ENCODE measurements around the gene HAL.

HAL gene

GRCh38 chr12:95956557-95957145 is 39.5 kb downstream of the HAL start:
- Mint-ChIP-seq H3K9me3 (no peaks in the 10 kb centered on the region), H3K4me1 (no peaks in the 10 kb centered on the region), H3K27me3 (peaks cover 8% of the 10 kb centered on the region), H3K36me3 (no peaks in the 10 kb centered on the region), H3K27ac (no peak overlapping the region), H3K4me3 (no peak overlapping the region)
- no peak for DNase-seq
- CTCF ChIA-PET, result interaction anchor here (0.5 to 1.2 kb wide), 2 partner anchors 39 to 496 kb away, joined by 3 read pairs; no protein-coding TSS in a partner anchor

DNA sequence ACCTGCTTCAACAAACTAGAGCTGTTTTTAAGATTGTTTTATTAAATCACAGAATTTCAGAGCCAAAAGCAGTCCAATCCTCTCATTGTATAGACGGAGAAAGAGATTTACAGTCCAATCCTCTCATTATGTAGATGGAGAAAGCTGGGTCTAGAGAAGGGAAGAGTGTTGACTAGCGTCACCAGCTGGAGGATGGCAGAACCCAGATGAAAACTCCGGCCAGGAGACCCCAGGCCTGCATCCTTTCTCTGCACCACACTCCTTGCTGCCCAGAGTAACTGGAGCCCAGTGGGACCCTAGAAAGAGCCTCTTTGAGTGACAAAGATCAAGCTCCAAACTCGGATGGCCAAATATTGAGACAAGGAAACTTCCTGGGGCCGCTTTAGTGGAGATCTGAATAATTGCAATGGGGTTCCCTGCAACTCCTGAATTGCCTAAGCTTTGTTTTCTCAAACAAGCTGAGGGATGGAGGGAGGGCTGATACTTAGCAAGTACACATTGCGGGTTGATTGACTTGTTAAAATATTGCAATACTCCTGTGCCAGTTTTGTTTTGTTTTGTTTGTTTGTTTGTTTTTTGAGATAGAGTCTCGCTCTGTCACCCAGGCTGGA is 40.5 kb downstream of the HAL start:
- no peak overlapping the region for H3K27ac Mint-ChIP-seq
- CTCF ChIA-PET, result interaction anchor here (1.5 to 3.2 kb wide), 2 partner anchors 13 to 43 kb away, joined by 5 to 14 read pairs; partner anchors contain the start of gene CCDC38
- no peak for DNase-seq
- H3K4me3 Mint-ChIP-seq, result no peak overlapping the region
- H3K36me3 Mint-ChIP-seq, result no peaks in the 10 kb centered on the region
- H3K4me1 Mint-ChIP-seq, result no peaks in the 10 kb centered on the region
- H3K9me3 Mint-ChIP-seq, result no peaks in the 10 kb centered on the region
- H3K27me3 Mint-ChIP-seq, result peaks cover 8% of the 10 kb centered on the region

DNA sequence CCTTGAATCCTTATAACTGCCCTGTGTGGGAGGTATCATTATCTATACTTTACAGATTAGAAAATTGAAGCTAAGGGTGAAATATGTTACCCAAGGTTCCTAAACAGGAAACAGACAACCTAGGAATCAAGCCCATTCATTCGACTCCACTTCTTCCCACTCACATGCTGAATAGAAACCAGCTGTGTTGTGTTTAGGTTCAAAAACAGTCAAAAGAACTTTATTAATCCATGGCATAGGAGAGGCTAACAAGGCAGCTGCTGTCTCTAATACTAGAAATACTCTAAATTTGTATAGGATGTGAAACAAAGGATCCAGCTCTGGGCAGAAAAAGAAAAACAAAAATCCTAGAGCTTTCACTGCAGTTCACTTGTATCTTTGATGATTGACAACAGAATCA is 43.1 kb downstream of the HAL start:
- Mint-ChIP-seq H3K4me1 (no peaks in the 10 kb centered on the region), H3K9me3 (no peaks in the 10 kb centered on the region), H3K27me3 (peaks cover 9% of the 10 kb centered on the region), H3K4me3 (no peak overlapping the region), H3K36me3 (no peaks in the 10 kb centered on the region), H3K27ac (no peak overlapping the region)
- no peak for DNase-seq
- CTCF ChIA-PET, result interaction anchor here (1.4 to 3.2 kb wide), 2 partner anchors 9 to 46 kb away, joined by 8 to 14 read pairs; no protein-coding TSS in a partner anchor

GRCh38 chr12:95951515-95951914 is 44.6 kb downstream of the HAL start:
- DNase-seq, result no peak
- Mint-ChIP-seq H3K4me1 (no peaks in the 10 kb centered on the region), H3K27me3 (peaks cover 9% of the 10 kb centered on the region), H3K36me3 (no peaks in the 10 kb centered on the region), H3K4me3 (no peak overlapping the region), H3K27ac (no peak overlapping the region), H3K9me3 (no peaks in the 10 kb centered on the region)
- CTCF ChIA-PET, result interaction anchor here (0.9 kb wide), 1 partner anchor 33 kb away, joined by 3 read pairs; no protein-coding TSS in a partner anchor

DNA sequence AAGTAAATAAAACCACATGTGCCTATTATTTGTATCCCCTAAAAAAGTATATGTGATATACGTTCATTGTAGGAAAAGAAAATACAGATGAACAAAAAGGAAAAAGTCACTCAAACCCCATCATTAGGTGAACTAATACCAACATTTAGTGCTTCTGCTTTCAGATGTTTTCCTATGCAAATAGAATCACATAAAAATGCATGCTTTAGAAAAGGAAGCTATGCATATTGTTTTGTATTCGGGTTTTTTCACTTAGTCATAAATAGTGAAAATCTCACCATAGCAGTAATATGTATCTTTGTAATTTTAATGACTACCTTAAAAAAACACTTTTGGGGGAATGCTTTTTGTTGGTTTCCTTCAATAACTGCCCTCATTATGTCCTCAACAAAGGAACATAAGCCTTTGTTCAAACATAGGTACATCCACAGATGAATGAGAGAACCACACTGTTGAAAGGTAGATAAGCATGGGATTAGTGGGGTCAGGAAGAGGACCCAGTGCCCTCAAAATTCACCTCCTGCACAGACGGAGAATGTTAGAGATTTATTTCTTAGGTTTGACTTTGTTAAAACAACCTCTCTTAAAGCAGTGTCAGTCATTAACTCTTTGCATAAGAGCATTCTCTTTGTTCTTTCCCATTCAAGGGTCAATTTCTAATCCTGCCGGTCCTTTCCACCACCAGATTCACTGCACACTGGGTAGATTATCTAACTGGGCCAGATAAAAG is 46.5 kb downstream of the HAL start:
- no peak for DNase-seq
- Mint-ChIP-seq H3K4me3 (no peak overlapping the region), H3K36me3 (no peaks in the 10 kb centered on the region), H3K9me3 (no peaks in the 10 kb centered on the region), H3K4me1 (no peaks in the 10 kb centered on the region), H3K27ac (no peak overlapping the region), H3K27me3 (peaks cover 15% of the 10 kb centered on the region)
- CTCF ChIA-PET, result no interaction called here

GRCh38 chr12:95944108-95944704 is 51.9 kb downstream of the HAL start:
- no peaks in the 10 kb centered on the region for H3K9me3 Mint-ChIP-seq
- CTCF ChIA-PET, result interaction anchor here (0.9 to 4.1 kb wide), 4 partner anchors 9 to 271 kb away, joined by 3 to 30 read pairs (median 10); partner anchors contain the start of gene HAL
- H3K4me1 Mint-ChIP-seq, result peaks cover 9% of the 10 kb centered on the region
- H3K36me3 Mint-ChIP-seq, result no peaks in the 10 kb centered on the region
- no peak for DNase-seq
- peak overlapping the region; percentile 91 for H3K4me3 Mint-ChIP-seq
- H3K27me3 Mint-ChIP-seq, result peaks cover 16% of the 10 kb centered on the region
- H3K27ac Mint-ChIP-seq, result no peak overlapping the region

DNA sequence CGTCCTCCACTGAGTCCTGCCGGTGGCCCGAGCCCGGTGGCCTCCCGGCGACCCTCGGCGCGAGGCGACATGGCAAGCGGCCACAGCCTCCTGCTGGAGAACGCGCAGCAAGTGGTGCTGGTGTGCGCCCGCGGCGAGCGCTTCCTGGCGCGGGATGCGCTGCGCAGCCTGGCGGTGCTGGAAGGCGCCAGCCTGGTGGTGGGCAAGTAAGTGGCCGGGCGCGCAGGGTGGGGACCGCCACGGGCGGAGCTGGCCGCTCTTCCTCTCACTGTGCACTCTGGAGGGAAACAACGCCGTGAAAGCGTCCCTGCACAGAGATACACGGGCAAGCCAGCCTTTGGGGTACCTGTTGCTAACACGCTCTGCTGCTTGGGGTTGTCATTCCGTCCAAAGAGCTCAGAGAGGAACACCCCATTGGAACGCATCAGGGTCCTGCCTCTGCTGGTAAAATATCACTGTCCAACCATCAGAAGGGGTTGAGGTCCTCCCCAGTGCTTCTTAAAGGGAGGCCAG is 52.8 kb downstream of the HAL start, which contains the start of gene AMDHD1:
AMDHD1 (plus strand) TSS at position 2 of the 513 bp plus-strand sequence; CDS start at position 70, 68 bp downstream.
- H3K36me3 Mint-ChIP-seq, result no peaks in the 10 kb centered on the region
- H3K4me3 Mint-ChIP-seq, result peak within 1 kb of the TSS; percentile 91
- peaks cover 19% of the 10 kb centered on the region for H3K27me3 Mint-ChIP-seq
- H3K27ac Mint-ChIP-seq, result peak within 1 kb of the TSS; percentile 81
- peak; percentile 76 for DNase-seq
- H3K9me3 Mint-ChIP-seq, result no peaks in the 10 kb centered on the region
- CTCF ChIA-PET, result interaction anchor here (0.9 to 4.1 kb wide), 4 partner anchors 10 to 272 kb away, joined by 3 to 30 read pairs (median 10); partner anchors contain the start of gene HAL
- peaks cover 9% of the 10 kb centered on the region for H3K4me1 Mint-ChIP-seq

DNA sequence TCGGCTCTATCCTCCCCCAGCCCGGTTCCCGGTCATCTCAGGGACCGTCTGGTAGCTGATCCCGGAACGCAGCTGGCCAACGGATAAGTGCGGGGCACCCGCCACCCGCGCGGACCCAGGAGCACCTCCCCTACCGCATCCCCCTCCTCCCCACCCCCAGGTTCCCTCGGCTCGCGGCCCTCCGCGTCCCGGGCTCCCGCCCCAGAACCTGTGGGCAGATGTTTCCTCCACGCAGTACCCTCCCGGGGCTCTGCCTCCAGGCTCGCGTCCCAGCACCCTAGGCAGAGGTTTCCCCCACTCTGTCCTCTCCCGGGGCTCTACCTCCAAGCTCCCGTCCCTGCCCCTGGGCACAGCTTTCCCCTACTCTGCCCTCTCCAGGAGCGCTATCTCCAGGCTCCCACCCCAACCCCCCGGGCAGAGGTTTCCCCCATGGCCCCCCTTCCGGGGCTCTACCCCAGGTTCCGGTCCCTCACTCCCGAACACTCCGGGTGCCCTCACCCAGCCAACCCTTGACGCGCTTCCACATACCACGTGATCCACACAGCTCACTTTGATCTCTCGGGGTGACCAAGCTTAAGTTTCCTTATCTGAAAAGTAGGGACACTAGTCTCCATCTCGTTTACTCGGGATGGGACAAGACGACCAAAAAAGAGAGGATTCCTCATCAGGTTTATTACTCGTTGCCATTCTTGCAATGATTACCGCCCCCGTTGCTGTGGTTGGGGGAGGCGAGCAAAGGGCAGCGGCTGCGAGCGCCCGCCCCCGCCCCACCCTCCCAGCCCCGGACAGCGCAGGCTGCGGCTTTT is 53.4 kb downstream of the HAL start, which contains the start of gene CCDC38:
CCDC38 (minus strand) TSS at position 91 of the 806 bp plus-strand sequence. CDS start 6,105 bp downstream, outside the sequence.
- Mint-ChIP-seq H3K27me3 (peaks cover 19% of the 10 kb centered on the region), H3K27ac (peak within 1 kb of the TSS; percentile 81), H3K4me1 (peaks cover 9% of the 10 kb centered on the region), H3K4me3 (peak within 1 kb of the TSS; percentile 91), H3K36me3 (no peaks in the 10 kb centered on the region), H3K9me3 (no peaks in the 10 kb centered on the region)
- DNase-seq, result peak; percentile 91
- CTCF ChIA-PET, result interaction anchor here (0.9 to 4.1 kb wide), 5 partner anchors 12 to 272 kb away, joined by 3 to 30 read pairs (median 7); partner anchors contain the start of gene HAL

DNA sequence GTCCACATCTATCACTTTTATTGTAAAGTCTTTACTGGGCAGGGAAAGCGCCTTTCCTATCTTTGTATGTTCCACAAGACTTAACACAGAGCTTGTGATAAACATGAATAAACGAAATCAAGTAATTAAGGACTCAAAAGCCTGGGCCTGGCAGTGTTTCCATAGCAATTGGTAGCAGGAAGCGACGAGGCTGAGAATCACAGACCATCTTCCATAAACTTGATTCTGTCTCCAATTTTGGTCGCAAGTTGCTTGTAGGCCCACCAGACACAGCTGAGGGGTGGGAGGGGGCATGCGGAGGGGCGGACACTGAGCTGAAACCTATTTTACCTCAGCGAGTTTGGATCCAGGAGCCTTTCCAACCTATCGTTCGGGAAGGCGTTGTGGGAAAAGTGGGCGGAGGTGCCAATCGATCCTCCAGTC is 54.0 kb downstream of the HAL start:
- Mint-ChIP-seq H3K27ac (no peak overlapping the region), H3K36me3 (no peaks in the 10 kb centered on the region), H3K27me3 (peaks cover 19% of the 10 kb centered on the region), H3K4me1 (peaks cover 9% of the 10 kb centered on the region), H3K9me3 (no peaks in the 10 kb centered on the region), H3K4me3 (peak overlapping the region; percentile 91)
- CTCF ChIA-PET, result interaction anchor here (1.4 to 4.1 kb wide), 4 partner anchors 13 to 56 kb away, joined by 5 to 30 read pairs (median 9); partner anchors contain the start of gene HAL
- DNase-seq, result no peak

DNA sequence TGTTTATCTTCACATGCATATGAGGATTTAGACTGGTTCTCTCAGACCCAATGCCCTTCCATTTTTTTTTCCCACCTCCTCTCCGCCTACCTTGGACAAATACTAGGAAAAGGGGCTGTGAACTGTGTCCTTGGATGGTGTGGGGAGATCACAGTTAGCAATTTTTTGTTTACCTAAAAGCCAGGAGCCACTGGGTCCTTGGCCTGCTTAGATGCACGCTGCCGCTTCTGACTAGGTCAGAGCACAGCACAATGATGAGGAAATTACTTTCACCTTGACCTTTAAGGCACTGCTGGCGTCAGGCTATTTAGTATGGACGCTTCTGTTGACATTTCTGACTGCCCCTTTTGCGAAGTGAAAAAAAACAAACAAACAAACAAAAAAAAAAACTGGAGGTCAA is 55.6 kb downstream of the HAL start:
- H3K27me3 Mint-ChIP-seq, result peaks cover 19% of the 10 kb centered on the region
- no peak overlapping the region for H3K27ac Mint-ChIP-seq
- CTCF ChIA-PET, result interaction anchor here (1.3 to 2.2 kb wide), 2 partner anchors 19 to 22 kb away, joined by 3 to 7 read pairs; no protein-coding TSS in a partner anchor
- no peak overlapping the region for H3K4me3 Mint-ChIP-seq
- no peak for DNase-seq
- no peaks in the 10 kb centered on the region for H3K36me3 Mint-ChIP-seq
- H3K9me3 Mint-ChIP-seq, result no peaks in the 10 kb centered on the region
- peaks cover 9% of the 10 kb centered on the region for H3K4me1 Mint-ChIP-seq

Measured in activated naive CD4-positive, alpha-beta T cell treated with anti-CD3 and anti-CD28 coated beads, Interleukin-2, amount 10 ng/mL, durations not matched to agents 7 days and 5 days (primary cell).